Stomach (tissue), 4 donors: ENCODE data around the gene DAPK2.

Source experiments
- EP300 ChIP-seq: sonication (generic); formaldehyde crosslinking; IDR thresholded peaks from one replicate; pipeline ENCODE4 v1.6.1; 2017; ENCODE audit warnings: antibody characterized with exemption
- POLR2A ChIP-seq, 4 donors: fragments of 450-650 bp; IDR thresholded peaks; one replicate each; pipeline ENCODE4 v1.6.1; 2016; ENCODE audit warnings: antibody characterized with exemption in 4 of 4, control low read depth in 2 of 4, mild to moderate bottlenecking in 1 of 4, moderate library complexity in 1 of 4
- POLR2AphosphoS5 ChIP-seq, 3 donors: sonication (generic); formaldehyde crosslinking; IDR thresholded peaks; one replicate each; pipeline ENCODE4 v1.6.1; 2016; ENCODE audit warnings: antibody characterized with exemption in 3 of 3
- TF ChIP-seq, protein P1 (sequence below), 7 experiments: fragments of 450-650 bp in 4 of 7; fragments of 200-600 bp in 3 of 7; sonication (generic) in 3 of 7; IDR thresholded peaks; one replicate each; pipeline ENCODE4 v1.5.1; 2016 to 2019; ENCODE audit warnings: antibody characterized with exemption in 7 of 7, control low read depth in 2 of 7, mild to moderate bottlenecking in 1 of 7

DNA sequence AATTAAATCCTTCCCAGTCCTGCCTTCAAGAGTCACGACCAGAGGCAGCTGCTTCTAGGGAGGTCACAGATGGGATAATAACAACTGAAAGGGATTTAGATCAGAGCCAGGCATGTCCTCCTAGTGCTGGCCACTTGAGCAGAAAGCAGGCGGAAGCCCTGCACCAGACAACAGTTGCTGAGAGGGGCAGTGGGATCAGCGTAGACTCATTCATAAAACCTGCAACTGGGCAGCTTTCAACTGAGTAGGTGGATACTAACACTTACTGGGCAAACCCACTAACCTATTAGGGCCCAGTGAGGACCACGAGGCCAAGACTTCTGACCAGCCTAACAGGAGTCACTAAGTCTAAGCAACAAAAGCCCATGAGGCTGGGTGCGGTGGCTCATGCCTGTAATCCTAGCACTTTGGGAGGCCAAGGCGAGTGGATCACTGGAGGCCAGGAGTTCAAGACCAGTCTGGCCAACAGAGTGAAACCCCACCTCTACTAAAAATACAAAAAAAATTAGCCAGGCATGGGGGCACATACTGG, 67.0 kb downstream of the DAPK2 start:
- TF ChIP-seq POLR2A (IDR thresholded peaks at IDR 0.05) (no peak), POLR2AphosphoS5 (IDR thresholded peaks at IDR 0.05) (no peak), EP300 (no peak)
- TF ChIP-seq, protein P1, sequence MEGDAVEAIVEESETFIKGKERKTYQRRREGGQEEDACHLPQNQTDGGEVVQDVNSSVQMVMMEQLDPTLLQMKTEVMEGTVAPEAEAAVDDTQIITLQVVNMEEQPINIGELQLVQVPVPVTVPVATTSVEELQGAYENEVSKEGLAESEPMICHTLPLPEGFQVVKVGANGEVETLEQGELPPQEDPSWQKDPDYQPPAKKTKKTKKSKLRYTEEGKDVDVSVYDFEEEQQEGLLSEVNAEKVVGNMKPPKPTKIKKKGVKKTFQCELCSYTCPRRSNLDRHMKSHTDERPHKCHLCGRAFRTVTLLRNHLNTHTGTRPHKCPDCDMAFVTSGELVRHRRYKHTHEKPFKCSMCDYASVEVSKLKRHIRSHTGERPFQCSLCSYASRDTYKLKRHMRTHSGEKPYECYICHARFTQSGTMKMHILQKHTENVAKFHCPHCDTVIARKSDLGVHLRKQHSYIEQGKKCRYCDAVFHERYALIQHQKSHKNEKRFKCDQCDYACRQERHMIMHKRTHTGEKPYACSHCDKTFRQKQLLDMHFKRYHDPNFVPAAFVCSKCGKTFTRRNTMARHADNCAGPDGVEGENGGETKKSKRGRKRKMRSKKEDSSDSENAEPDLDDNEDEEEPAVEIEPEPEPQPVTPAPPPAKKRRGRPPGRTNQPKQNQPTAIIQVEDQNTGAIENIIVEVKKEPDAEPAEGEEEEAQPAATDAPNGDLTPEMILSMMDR (IDR thresholded peaks at IDR 0.05), result no peak
